ENCODE data around the gene CARS1. TPM values are rescaled to one million over a fixed set of nuclear protein-coding genes. Genes with fewer than 3 reads are reported as not detected.

Gene CARS1
- total and polyA plus RNA-seq, 2 of the 8 experiments (the other 6 are each of a cell fraction or from before 2014, with no cell fraction given), result 44.1 to 100 TPM

DNA sequence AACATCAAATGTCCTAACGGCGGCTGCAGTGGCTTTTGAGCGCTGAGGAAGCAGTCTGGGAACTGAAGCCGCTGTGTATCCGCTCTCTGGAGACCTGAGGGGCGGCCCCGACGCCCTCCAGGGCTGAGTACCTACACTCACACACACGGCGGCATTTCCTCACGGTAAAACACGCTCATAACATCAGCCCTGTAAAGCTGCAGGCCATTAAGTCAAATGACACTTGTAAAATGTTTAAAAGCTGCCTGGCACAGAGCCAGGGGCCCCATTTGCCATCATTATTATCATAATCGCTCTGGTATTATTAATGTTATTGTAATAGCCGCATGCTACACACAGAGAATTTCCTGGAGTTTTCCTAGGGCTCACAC lies 5.1 kb downstream of the CARS1 start:
- Histone ChIP-seq H3K27me3 (replicated peaks in 1 of 4; ENCODE audit: control insufficient read depth in 3 of 4, extremely low read depth in 1 of 4, insufficient read depth in 3 of 4, low read length in 3 of 4) (no peaks in the 10 kb centered on the region), H3K14ac (ENCODE audit: insufficient read length) (no peak overlapping the region), H3K36me3 (ENCODE audit: control insufficient read depth in 2 of 4, insufficient read depth in 4 of 4, low read length in 3 of 4) (peaks cover 0 to 20% (median 2%) of the 10 kb centered on the region in 4 experiments; a peak in 3 of 8 replicates), H3K9ac (replicated peaks in 1 of 4; ENCODE audit: extremely low read depth in 1 of 4, low read depth in 3 of 4, low read length in 3 of 4) (no peak overlapping the region), H3K27ac (ENCODE audit: low read depth, low read length) (no peak overlapping the region), H4K20me1 (replicated peaks in 1 of 2; ENCODE audit: control insufficient read depth in 1 of 2, insufficient read depth in 2 of 2, low read length in 2 of 2) (peaks cover 34 to 49% of the 10 kb centered on the region in 2 experiments), H4K5ac (ENCODE audit: insufficient read length, low read depth, low read length) (no peak overlapping the region), H3K4me2 (ENCODE audit: insufficient read depth in 1 of 2, low read depth in 2 of 2, low read length in 2 of 2) (peak overlapping the region; percentile 8 to 56; a peak in 2 of 4 replicates), H3K79me2 (ENCODE audit: control insufficient read depth in 1 of 2, insufficient read depth in 2 of 2, low read length in 2 of 2) (peaks cover 25 to 95% of the 10 kb centered on the region in 2 experiments), H2BK15ac (ENCODE audit: low read length) (no peak overlapping the region), H2BK120ac (replicated peaks; ENCODE audit: low read depth, low read length) (no peak overlapping the region), H3K4me3 (ENCODE audit: extremely low read depth in 1 of 4, insufficient read depth in 2 of 4, low read depth in 3 of 4, low read length in 4 of 4) (no peak overlapping the region), H2BK5ac (ENCODE audit: low read depth, low read length) (no peak overlapping the region), H3K23me2 (ENCODE audit: low read depth, low read length) (peaks cover 5% of the 10 kb centered on the region; the same call in 1 of the 2 replicates), H4K91ac (replicated peaks; ENCODE audit: insufficient read length, low read length) (no peak overlapping the region), H2BK20ac (ENCODE audit: low read length) (no peak overlapping the region), H3K18ac (ENCODE audit: extremely low read depth, low read length) (no peak overlapping the region), H3K23ac (ENCODE audit: insufficient read length) (no peak overlapping the region), H3K56ac (replicated peaks; ENCODE audit: insufficient read length, low read depth, low read length) (no peak overlapping the region), H3K4ac (replicated peaks; ENCODE audit: insufficient read length, low read depth, low read length) (no peak overlapping the region), H2BK12ac (ENCODE audit: low read depth, low read length) (no peak overlapping the region), H4K8ac (ENCODE audit: extremely low read depth, insufficient read depth, low read length) (no peak overlapping the region), H3K4me1 (replicated peaks in 1 of 4; ENCODE audit: control insufficient read depth in 3 of 4, insufficient read depth in 4 of 4, low read length in 3 of 4) (peaks cover 0 to 17% (median 11%) of the 10 kb centered on the region in 4 experiments; a peak in 6 of 7 replicates), H3K79me1 (ENCODE audit: low read depth, low read length) (peaks cover 35% of the 10 kb centered on the region), H2AFZ (ENCODE audit: low read length) (no peak overlapping the region), H2AK5ac (ENCODE audit: low read depth, low read length) (no peak overlapping the region), H3K9me3 (ENCODE audit: insufficient read depth in 2 of 2, low read depth in 1 of 2, low read length in 1 of 2) (no peaks in the 10 kb centered on the region)
- FAIRE-seq, result no peak
- DNase-seq (ENCODE audit: low read depth in 1 of 2, low spot score in 2 of 2), result no peak
- CTCF ChIA-PET (ENCODE audit: partially characterized antibody), result interaction anchor here (1.2 to 20.3 kb wide), 6 partner anchors 9 to 57 kb away, joined by 3 to 434 read pairs (median 7); no protein-coding TSS in a partner anchor
- 84% methylated on average over 14 of the region's 14 CpGs; no CpG with 5 or more reads in 1 of the 2 experiments for WGBS, 2 experiments (ENCODE audit: extremely low coverage in 1 of 2, insufficient coverage in 1 of 2, insufficient read length in 1 of 2, insufficient replicate concordance in 2 of 2, low coverage in 1 of 2, low lambda C conversion rate in 2 of 2, missing lambda C conversion rate in 1 of 2)
- POLR2A ChIA-PET (ENCODE audit: partially characterized antibody), result interaction anchor here (0.9 to 2.1 kb wide), 5 partner anchors 12 to 40 kb away, joined by 3 to 8 read pairs (median 4); no protein-coding TSS in a partner anchor
- TF ChIP-seq TAF7 (optimal IDR thresholded peaks at IDR 0.05; ENCODE audit: borderline replicate concordance, low read depth, low read length) (no peak), POU5F1 (IDR thresholded peaks at IDR 0.05; ENCODE audit: low read depth, low read length) (no peak)
